Neural cell (in vitro differentiated cells): ENCODE results near the gene IGSF23.

Experiments used
- EP300 ChIP-seq: fragments of 450-650 bp; conservative IDR thresholded peaks from 2 replicates; pipeline ENCODE4 v1.6.1; 2014; ENCODE audit warnings: antibody characterized with exemption, mild to moderate bottlenecking, moderate library complexity; ENCODE audit not compliant: poor library complexity, severe bottlenecking
- POLR2AphosphoS5 ChIP-seq: IDR thresholded peaks from 2 replicates; pipeline ENCODE4 v1.6.1; 2012
- RAD21 ChIP-seq: fragments of 450-650 bp; conservative IDR thresholded peaks from 2 replicates; pipeline ENCODE4 v1.6.1; 2014; ENCODE audit warnings: antibody characterized with exemption, mild to moderate bottlenecking, moderate library complexity
- REST ChIP-seq: IDR thresholded peaks from 2 replicates; pipeline ENCODE4 v1.6.1; 2012; ENCODE audit warnings: borderline replicate concordance
- TF ChIP-seq, protein P1 (sequence below): fragments of 450-650 bp; IDR thresholded peaks from 2 replicates; pipeline ENCODE4 v1.5.1; 2014; ENCODE audit warnings: antibody characterized with exemption, mild to moderate bottlenecking, moderate library complexity; ENCODE audit not compliant: poor library complexity, severe bottlenecking

- TF ChIP-seq EP300: no peak
- TF ChIP-seq, protein P1, sequence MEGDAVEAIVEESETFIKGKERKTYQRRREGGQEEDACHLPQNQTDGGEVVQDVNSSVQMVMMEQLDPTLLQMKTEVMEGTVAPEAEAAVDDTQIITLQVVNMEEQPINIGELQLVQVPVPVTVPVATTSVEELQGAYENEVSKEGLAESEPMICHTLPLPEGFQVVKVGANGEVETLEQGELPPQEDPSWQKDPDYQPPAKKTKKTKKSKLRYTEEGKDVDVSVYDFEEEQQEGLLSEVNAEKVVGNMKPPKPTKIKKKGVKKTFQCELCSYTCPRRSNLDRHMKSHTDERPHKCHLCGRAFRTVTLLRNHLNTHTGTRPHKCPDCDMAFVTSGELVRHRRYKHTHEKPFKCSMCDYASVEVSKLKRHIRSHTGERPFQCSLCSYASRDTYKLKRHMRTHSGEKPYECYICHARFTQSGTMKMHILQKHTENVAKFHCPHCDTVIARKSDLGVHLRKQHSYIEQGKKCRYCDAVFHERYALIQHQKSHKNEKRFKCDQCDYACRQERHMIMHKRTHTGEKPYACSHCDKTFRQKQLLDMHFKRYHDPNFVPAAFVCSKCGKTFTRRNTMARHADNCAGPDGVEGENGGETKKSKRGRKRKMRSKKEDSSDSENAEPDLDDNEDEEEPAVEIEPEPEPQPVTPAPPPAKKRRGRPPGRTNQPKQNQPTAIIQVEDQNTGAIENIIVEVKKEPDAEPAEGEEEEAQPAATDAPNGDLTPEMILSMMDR: no peak
- no peak for TF ChIP-seq REST
- no peak for TF ChIP-seq POLR2AphosphoS5
- TF ChIP-seq RAD21: no peak
These were observed 33.5 kb upstream of the IGSF23 start for GRCh38 chr19:44579663-44580365.
